GM19463 (cell line): ENCODE measurements around the gene PRAC1.
"Not testable (repeated sequence)": the region's sequence is repeated elsewhere in the genome, so short reads cannot be mapped to it uniquely, and the experiment has no call there.

Experiments used
- ATAC-seq: cut with Tn5 transposase; IDR thresholded peaks from one replicate; pipeline ENCODE4 v1.9.1; 2021; ENCODE audit warnings: mild to moderate bottlenecking, moderate library complexity; ENCODE audit not compliant: unreplicated experiment

Gene PRAC1

GRCh38 chr17:48727415-48728175, 5.3 kb upstream of the PRAC1 start:
- no peak for ATAC-seq

- ATAC-seq: no peak
Observed at GRCh38 chr17:48726916-48727286, 4.6 kb upstream of the PRAC1 start.

GRCh38 chr17:48726114-48726915, 4.0 kb upstream of the PRAC1 start:
- no peak for ATAC-seq

- ATAC-seq: no peak
Observed at GRCh38 chr17:48725288-48726064, 3.2 kb upstream of the PRAC1 start.

GRCh38 chr17:48725004-48725287, 2.6 kb upstream of the PRAC1 start:
- ATAC-seq: no peak

- ATAC-seq: no peak
Observed at GRCh38 chr17:48724251-48725003, 2.1 kb upstream of the PRAC1 start.

- ATAC-seq: no peak
Observed at GRCh38 chr17:48723423-48724250, 1.3 kb upstream of the PRAC1 start.

- ATAC-seq: no peak
Observed at GRCh38 chr17:48722915-48723422, 651 bp upstream of the PRAC1 start, which contains the start of gene PRAC2. Gene PRAC2 (plus strand): TSS chr17:48723185. CDS start chr17:48724411, 1,226 bp downstream.

- no peak for ATAC-seq
Observed at GRCh38 chr17:48721009-48721402, 1.3 kb downstream of the PRAC1 start.

GRCh38 chr17:48720266-48721008, 1.9 kb downstream of the PRAC1 start:
- no peak for ATAC-seq

GRCh38 chr17:48719642-48720265, 2.6 kb downstream of the PRAC1 start:
- ATAC-seq: no peak

- ATAC-seq: no peak
Observed at GRCh38 chr17:48718761-48719641, 3.3 kb downstream of the PRAC1 start.

- no peak for ATAC-seq
Observed at GRCh38 chr17:48718227-48718760, 4.0 kb downstream of the PRAC1 start.

- no peak for ATAC-seq
Observed at GRCh38 chr17:48717367-48718226, 4.7 kb downstream of the PRAC1 start.

- ATAC-seq: not testable (repeated sequence)
Observed at GRCh38 chr17:48716549-48716948, 5.8 kb downstream of the PRAC1 start.
